ENCODE data around the gene PFN1. TPM values are rescaled to one million over a fixed set of nuclear protein-coding genes. Genes with fewer than 3 reads are reported as not detected.

PFN1 gene
- total and polyA plus RNA-seq, 9 of the 15 experiments (the other 6 are each of a cell fraction or from before 2014, with no cell fraction given), result 60.5 to 1,479 (median 456) TPM

DNA sequence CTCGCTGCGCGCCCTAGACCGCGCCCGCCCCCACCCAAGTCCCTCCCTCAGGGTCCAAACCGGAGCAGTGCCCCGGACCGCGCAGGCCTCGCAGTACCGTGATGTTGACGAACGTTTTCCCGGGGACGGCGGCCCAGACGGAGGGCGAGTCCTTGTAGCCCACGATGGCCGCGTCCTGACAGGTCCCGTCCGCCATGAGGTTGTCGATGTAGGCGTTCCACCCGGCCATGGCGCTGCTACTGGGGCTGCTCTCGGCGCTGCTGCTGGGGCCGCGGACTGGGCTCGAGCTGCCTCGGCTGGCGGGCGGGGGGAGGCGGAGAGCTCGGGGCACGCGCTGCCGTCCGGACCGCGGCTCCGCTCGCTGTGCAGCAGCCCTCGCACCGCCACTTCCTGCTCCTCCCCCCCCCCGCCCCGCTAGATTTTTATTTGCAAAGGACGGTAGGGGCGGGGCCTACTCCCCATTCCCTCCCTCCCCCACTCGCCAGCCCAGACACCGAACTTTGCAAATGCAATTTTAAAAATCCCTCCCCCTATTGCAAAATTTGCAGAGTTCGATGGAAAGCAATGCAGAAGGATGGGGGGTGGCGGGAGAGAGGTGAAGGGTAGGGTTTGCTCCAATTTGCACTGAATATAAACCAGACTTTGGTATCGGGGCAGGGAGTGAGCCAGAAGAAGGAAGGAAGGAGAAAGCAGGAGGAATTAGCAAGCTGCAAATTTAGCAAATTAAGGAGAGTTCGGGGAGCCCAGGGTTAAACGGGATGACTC is at the start of gene PFN1 (continued):
- TF ChIP-seq, protein P1, sequence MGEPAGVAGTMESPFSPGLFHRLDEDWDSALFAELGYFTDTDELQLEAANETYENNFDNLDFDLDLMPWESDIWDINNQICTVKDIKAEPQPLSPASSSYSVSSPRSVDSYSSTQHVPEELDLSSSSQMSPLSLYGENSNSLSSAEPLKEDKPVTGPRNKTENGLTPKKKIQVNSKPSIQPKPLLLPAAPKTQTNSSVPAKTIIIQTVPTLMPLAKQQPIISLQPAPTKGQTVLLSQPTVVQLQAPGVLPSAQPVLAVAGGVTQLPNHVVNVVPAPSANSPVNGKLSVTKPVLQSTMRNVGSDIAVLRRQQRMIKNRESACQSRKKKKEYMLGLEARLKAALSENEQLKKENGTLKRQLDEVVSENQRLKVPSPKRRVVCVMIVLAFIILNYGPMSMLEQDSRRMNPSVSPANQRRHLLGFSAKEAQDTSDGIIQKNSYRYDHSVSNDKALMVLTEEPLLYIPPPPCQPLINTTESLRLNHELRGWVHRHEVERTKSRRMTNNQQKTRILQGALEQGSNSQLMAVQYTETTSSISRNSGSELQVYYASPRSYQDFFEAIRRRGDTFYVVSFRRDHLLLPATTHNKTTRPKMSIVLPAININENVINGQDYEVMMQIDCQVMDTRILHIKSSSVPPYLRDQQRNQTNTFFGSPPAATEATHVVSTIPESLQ (CRISPR knock-in tag; IDR thresholded peaks at IDR 0.05), result 0 out of 2 replicates have a peak, but pooled peaks have one; percentile 25
- TF ChIP-seq TBL1XR1 (IDR thresholded peaks at IDR 0.05; ENCODE audit: low read length in 2 of 2) (no peak), ZNF212 (CRISPR knock-in tag; IDR thresholded peaks at IDR 0.05) (no peak; the same call in 1 of the 2 replicates), DIDO1 (tag; IDR thresholded peaks at IDR 0.05; ENCODE audit: low read depth) (no peak), CAMTA2 (CRISPR knock-in tag; conservative IDR thresholded peaks at IDR 0.05) (no peak), STAT5B (CRISPR knock-in tag; IDR thresholded peaks at IDR 0.05) (no peak), TCF3 (CRISPR knock-in tag; IDR thresholded peaks at IDR 0.05) (no peak), SRF (CRISPR knock-in tag; IDR thresholded peaks at IDR 0.05) (no peak), CCNT2 (IDR thresholded peaks at IDR 0.05; ENCODE audit: borderline replicate concordance, extremely low read depth, insufficient read length, low read depth, low read length) (no peak), FOXM1 (IDR thresholded peaks at IDR 0.05; ENCODE audit: low read depth) (peak; percentile 68), FOXM1 (CRISPR knock-in tag; IDR thresholded peaks at IDR 0.05; ENCODE audit: low read depth) (0 out of 2 replicates have a peak, but pooled peaks have one; percentile 39), SIN3B (IDR thresholded peaks at IDR 0.05; ENCODE audit: low read depth) (no peak), PHB (CRISPR knock-in tag; IDR thresholded peaks at IDR 0.05) (no peak), ZNF699 (CRISPR knock-in tag; IDR thresholded peaks at IDR 0.05; ENCODE audit: insufficient replicate concordance) (no peak), NEUROD1 (IDR thresholded peaks at IDR 0.05; ENCODE audit: borderline replicate concordance, low read depth, low read length, partially characterized antibody) (no peak), BDP1 (IDR thresholded peaks at IDR 0.05; ENCODE audit: insufficient read depth, insufficient read length) (no peak), E2F8 (IDR thresholded peaks at IDR 0.05; ENCODE audit: low read depth, partially characterized antibody) (no peak), LEF1 (IDR thresholded peaks at IDR 0.05) (peak; percentile 18; the same call in 1 of the 2 replicates), ZNF134 (CRISPR knock-in tag; conservative IDR thresholded peaks at IDR 0.05) (no peak)
- TF ChIP-seq, protein P2, sequence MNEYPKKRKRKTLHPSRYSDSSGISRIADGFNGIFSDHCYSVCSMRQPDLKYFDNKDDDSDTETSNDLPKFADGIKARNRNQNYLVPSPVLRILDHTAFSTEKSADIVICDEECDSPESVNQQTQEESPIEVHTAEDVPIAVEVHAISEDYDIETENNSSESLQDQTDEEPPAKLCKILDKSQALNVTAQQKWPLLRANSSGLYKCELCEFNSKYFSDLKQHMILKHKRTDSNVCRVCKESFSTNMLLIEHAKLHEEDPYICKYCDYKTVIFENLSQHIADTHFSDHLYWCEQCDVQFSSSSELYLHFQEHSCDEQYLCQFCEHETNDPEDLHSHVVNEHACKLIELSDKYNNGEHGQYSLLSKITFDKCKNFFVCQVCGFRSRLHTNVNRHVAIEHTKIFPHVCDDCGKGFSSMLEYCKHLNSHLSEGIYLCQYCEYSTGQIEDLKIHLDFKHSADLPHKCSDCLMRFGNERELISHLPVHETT (CRISPR knock-in tag; conservative IDR thresholded peaks at IDR 0.05 in 1 of 2, IDR thresholded peaks at IDR 0.05 in 1 of 2), result peak in 1 of 2 experiments; percentile 85; a peak in 2 of 4 replicates
